Measurements from ENCODE around the gene FBXO41.

FBXO41 gene

GRCh38 chr2:73284296-73285158 is at the start of gene FBXO41:
TSS of gene FBXO41 (minus strand) at chr2:73284478. CDS start at chr2:73269630, 14,848 bp downstream.
- DNase-seq (ENCODE audit: low read depth): peak; percentile 37
- H3K4me3 ChIP-seq (ENCODE audit: low read length): peak within 1 kb of the TSS; percentile 62
- TF ChIP-seq CTCF (IDR thresholded peaks at IDR 0.05; ENCODE audit: insufficient read depth, low read depth, low read length, missing control alignments): no peak

GRCh38 chr2:73334045-73334444 is 49.8 kb upstream of the FBXO41 start:
- no peak for TF ChIP-seq CTCF (IDR thresholded peaks at IDR 0.05; ENCODE audit: insufficient read depth, low read depth, low read length, missing control alignments)
- H3K4me3 ChIP-seq (ENCODE audit: low read length): no peak overlapping the region
- DNase-seq (ENCODE audit: low read depth): no peak

GRCh38 chr2:73333564-73333963 is 49.3 kb upstream of the FBXO41 start:
- DNase-seq (ENCODE audit: low read depth): no peak
- no peak overlapping the region for H3K4me3 ChIP-seq (ENCODE audit: low read length)
- TF ChIP-seq CTCF (IDR thresholded peaks at IDR 0.05; ENCODE audit: insufficient read depth, low read depth, low read length, missing control alignments): no peak

DNA sequence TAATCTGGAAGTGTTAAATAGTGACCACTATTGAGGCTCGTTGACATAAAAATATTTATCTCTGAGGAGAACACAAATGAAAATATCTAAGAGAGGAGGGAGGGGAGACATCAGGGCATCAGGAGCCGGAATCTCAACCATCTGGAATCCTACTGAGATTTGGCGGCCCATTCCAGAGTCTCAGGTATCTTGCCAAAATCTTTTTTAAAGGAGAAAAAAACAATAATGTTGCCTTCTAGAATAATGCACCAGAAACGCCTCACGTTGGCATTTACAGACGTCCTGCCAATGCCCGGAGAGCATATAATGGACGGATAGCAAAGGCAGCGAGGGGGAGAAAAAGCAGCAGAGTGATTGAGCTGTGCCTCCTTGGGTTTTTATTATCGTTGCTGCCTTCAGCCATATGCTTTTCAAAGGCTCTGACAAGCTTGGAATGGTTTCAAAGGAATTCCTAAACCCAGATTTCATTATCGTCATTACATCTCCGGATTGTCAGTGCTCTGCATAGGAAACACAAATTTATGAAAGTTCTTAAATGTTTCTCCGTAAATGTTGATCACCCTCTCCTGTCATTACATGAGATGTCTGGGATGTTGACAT is 39.9 kb upstream of the FBXO41 start:
- no peak overlapping the region for H3K4me3 ChIP-seq (ENCODE audit: low read length)
- DNase-seq (ENCODE audit: low read depth): no peak
- no peak for TF ChIP-seq CTCF (IDR thresholded peaks at IDR 0.05; ENCODE audit: insufficient read depth, low read depth, low read length, missing control alignments)

GRCh38 chr2:73323551-73323950 is 39.3 kb upstream of the FBXO41 start:
- DNase-seq (ENCODE audit: low read depth): no peak
- no peak overlapping the region for H3K4me3 ChIP-seq (ENCODE audit: low read length)
- no peak for TF ChIP-seq CTCF (IDR thresholded peaks at IDR 0.05; ENCODE audit: insufficient read depth, low read depth, low read length, missing control alignments)

- DNase-seq (ENCODE audit: low read depth): no peak
- no peak for TF ChIP-seq CTCF (IDR thresholded peaks at IDR 0.05; ENCODE audit: insufficient read depth, low read depth, low read length, missing control alignments)
- no peak overlapping the region for H3K4me3 ChIP-seq (ENCODE audit: low read length)
These were observed 30.2 kb upstream of the FBXO41 start for GRCh38 chr2:73314441-73314840.

All from epithelial cell of esophagus (primary cell).